Neural cell (in vitro differentiated cells): ENCODE measurements around the gene TGOLN2. TPM values are rescaled to one million over a fixed set of nuclear protein-coding genes. Genes with fewer than 3 reads are reported as not detected.

Source experiments
- H2AFZ ChIP-seq: fragments of 200-600, 300-800 bp; sonication (generic), shearing (Covaris generic); 2 replicates; pipeline ENCODE4 v1.6.0; 2014; ENCODE audit warnings: low read depth, mild to moderate bottlenecking, antibody characterized with exemption, low read length, moderate library complexity
- H3F3A ChIP-seq: fragments of 200-600 bp; shearing (Covaris generic); 2 replicates; pipeline ENCODE4 v1.6.1; 2016; ENCODE audit warnings: mild to moderate bottlenecking, moderate library complexity, mixed read lengths, antibody characterized with exemption, low read length; ENCODE audit not compliant: insufficient read depth, poor library complexity, severe bottlenecking
- H3K27ac ChIP-seq: fragments of 200-600, 300-800 bp; sonication (generic), shearing (Covaris generic); 2 replicates; pipeline ENCODE4 v1.5.1; 2014; ENCODE audit warnings: mild to moderate bottlenecking, low read length, moderate library complexity
- H3K27me3 ChIP-seq: fragments of 300-800, 200-600 bp; sonication (generic), shearing (Covaris generic); 2 replicates; pipeline ENCODE4 v1.6.0; 2014; ENCODE audit warnings: mild to moderate bottlenecking, low read depth, low read length, moderate library complexity; ENCODE audit not compliant: insufficient read depth
- H3K36me3 ChIP-seq: fragments of 300-800, 200-600 bp; sonication (generic), shearing (Covaris generic); 2 replicates; pipeline ENCODE4 v1.5.1; 2014; ENCODE audit warnings: mild to moderate bottlenecking, antibody characterized with exemption, low read length, moderate library complexity; ENCODE audit not compliant: insufficient read depth
- H3K4me2 ChIP-seq: fragments of 300-800, 200-600 bp; sonication (generic), shearing (Covaris generic); 2 replicates; pipeline ENCODE4 v1.6.0; 2014; ENCODE audit warnings: mild to moderate bottlenecking, low read length
- H3K4me3 ChIP-seq: fragments of 300-800, 200-600 bp; sonication (generic), shearing (Covaris generic); 2 replicates; pipeline ENCODE4 v1.5.1; 2014; ENCODE audit warnings: mild to moderate bottlenecking, low read length, moderate library complexity
- H3K79me2 ChIP-seq: fragments of 200-600 bp; shearing (Covaris generic); replicated peaks from 2 replicates; pipeline ENCODE4 v1.6.0; 2014; ENCODE audit warnings: mild to moderate bottlenecking, low read length, moderate library complexity; ENCODE audit not compliant: insufficient read depth
- H3K9ac ChIP-seq: fragments of 300-800, 200-600 bp; sonication (generic), shearing (Covaris generic); 2 replicates; pipeline ENCODE4 v1.6.1; 2016; ENCODE audit warnings: mild to moderate bottlenecking, low read length, mixed read lengths
- H3K9me2 ChIP-seq: fragments of 200-600 bp; shearing (Covaris generic); 2 replicates; pipeline ENCODE4 v1.6.1; 2016; ENCODE audit warnings: mild to moderate bottlenecking, low read length, mixed read lengths; ENCODE audit not compliant: insufficient read depth
- H3K9me3 ChIP-seq: fragments of 200-600, 300-800 bp; sonication (generic), shearing (Covaris generic); 2 replicates; pipeline ENCODE4 v1.6.1; 2016; ENCODE audit warnings: mild to moderate bottlenecking, mixed run types, low read length, moderate library complexity, mixed read lengths
- H4K20me1 ChIP-seq: fragments of 200-600 bp; shearing (Covaris generic); 2 replicates; pipeline ENCODE4 v1.6.1; 2016; ENCODE audit warnings: mild to moderate bottlenecking, mixed run types; ENCODE audit not compliant: insufficient read depth
- EP300 ChIP-seq: fragments of 450-650 bp; conservative IDR thresholded peaks from 2 replicates; pipeline ENCODE4 v1.6.1; 2014; ENCODE audit warnings: antibody characterized with exemption, mild to moderate bottlenecking, moderate library complexity; ENCODE audit not compliant: poor library complexity, severe bottlenecking
- EZH2 ChIP-seq: fragments of 200-600, 300-800 bp; shearing (Covaris generic), sonication (generic); IDR thresholded peaks from 2 replicates; pipeline ENCODE4 v1.6.1; 2014; ENCODE audit warnings: antibody characterized with exemption, low read length, borderline replicate concordance, mild to moderate bottlenecking; ENCODE audit not compliant: insufficient read depth, poor library complexity, severe bottlenecking
- MXI1 ChIP-seq: fragments of 450-650 bp; conservative IDR thresholded peaks from 2 replicates; pipeline ENCODE4 v1.6.1; 2014; ENCODE audit warnings: antibody characterized with exemption, mild to moderate bottlenecking; ENCODE audit not compliant: poor library complexity, severe bottlenecking
- POLR2AphosphoS5 ChIP-seq: IDR thresholded peaks from 2 replicates; pipeline ENCODE4 v1.6.1; 2012
- RAD21 ChIP-seq: fragments of 450-650 bp; conservative IDR thresholded peaks from 2 replicates; pipeline ENCODE4 v1.6.1; 2014; ENCODE audit warnings: antibody characterized with exemption, mild to moderate bottlenecking, moderate library complexity
- SMC3 ChIP-seq: fragments of 450-650 bp; conservative IDR thresholded peaks from 2 replicates; pipeline ENCODE4 v1.6.1; 2014; ENCODE audit warnings: antibody characterized with exemption, mild to moderate bottlenecking, moderate library complexity; ENCODE audit not compliant: poor library complexity
- TAF1 ChIP-seq: IDR thresholded peaks from 2 replicates; pipeline ENCODE4 v1.6.1; 2012; ENCODE audit warnings: low read depth
- polyA plus RNA-seq: library from polyadenylated mRNA; depleted of rRNA; stranded (reverse); fragments of >200 nt; gene quantifications from 2 replicates; pipeline ENCODE4 v1.2.3, GENCODE V29; 2014
- TF ChIP-seq, protein P1 (sequence below): IDR thresholded peaks from 2 replicates; pipeline ENCODE4 v1.6.1; 2012; ENCODE audit warnings: borderline replicate concordance
- TF ChIP-seq, protein P2 (sequence below): fragments of 450-650 bp; IDR thresholded peaks from 2 replicates; pipeline ENCODE4 v1.5.1; 2014; ENCODE audit warnings: antibody characterized with exemption, mild to moderate bottlenecking, moderate library complexity; ENCODE audit not compliant: poor library complexity, severe bottlenecking

TGOLN2 gene
- polyA plus RNA-seq, 1 donor from 2014 or later, result 22.7 TPM

DNA sequence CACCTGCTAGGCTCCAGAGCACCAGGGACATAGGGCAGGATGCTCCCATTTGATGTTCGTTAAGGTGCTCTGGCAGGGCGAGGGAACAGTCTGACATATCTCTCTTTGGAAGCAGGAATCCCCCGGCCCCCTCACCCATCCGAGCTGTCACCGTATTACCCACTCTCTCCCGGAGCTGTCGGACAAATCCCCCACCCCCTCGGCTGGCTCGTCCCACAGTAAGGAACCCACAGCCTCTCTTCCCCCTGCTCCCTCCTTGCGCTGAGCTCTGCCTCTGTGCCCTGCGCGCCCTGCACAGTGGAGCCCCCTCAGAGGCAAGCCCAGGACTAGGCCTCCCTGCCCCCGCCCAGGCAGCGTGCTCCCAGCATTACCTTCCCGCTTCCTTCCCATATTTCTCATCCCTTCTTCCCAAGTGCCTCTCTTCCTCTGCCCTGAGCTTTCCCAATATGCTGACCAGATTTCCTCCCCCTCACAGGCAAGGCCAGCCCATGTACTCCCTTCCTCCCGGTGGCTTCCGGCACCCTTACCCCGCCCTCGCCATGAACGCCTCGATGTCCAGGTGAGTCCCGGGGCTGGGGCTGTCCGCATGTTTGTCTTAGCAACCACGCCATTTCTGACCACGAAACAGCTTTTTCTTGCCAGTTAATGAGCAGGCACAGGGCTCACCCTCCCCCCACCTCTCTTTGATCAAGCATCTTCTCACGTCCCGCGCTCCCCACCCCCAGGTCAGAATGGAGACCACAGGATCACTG, 23.8 kb downstream of the TGOLN2 start:
- Histone ChIP-seq H3K4me3 (no peak overlapping the region), H3F3A (no peaks in the 10 kb centered on the region), H4K20me1 (no peaks in the 10 kb centered on the region), H3K27ac (no peak overlapping the region), H3K9ac (no peak overlapping the region), H3K27me3 (no peaks in the 10 kb centered on the region), H3K36me3 (no peaks in the 10 kb centered on the region), H3K4me2 (no peak overlapping the region), H3K9me3 (no peaks in the 10 kb centered on the region), H2AFZ (no peak overlapping the region), H3K79me2 (no peaks in the 10 kb centered on the region), H3K9me2 (no peaks in the 10 kb centered on the region)
- no peak for TF ChIP-seq RAD21
- TF ChIP-seq SMC3, result no peak
- TF ChIP-seq, protein P1, sequence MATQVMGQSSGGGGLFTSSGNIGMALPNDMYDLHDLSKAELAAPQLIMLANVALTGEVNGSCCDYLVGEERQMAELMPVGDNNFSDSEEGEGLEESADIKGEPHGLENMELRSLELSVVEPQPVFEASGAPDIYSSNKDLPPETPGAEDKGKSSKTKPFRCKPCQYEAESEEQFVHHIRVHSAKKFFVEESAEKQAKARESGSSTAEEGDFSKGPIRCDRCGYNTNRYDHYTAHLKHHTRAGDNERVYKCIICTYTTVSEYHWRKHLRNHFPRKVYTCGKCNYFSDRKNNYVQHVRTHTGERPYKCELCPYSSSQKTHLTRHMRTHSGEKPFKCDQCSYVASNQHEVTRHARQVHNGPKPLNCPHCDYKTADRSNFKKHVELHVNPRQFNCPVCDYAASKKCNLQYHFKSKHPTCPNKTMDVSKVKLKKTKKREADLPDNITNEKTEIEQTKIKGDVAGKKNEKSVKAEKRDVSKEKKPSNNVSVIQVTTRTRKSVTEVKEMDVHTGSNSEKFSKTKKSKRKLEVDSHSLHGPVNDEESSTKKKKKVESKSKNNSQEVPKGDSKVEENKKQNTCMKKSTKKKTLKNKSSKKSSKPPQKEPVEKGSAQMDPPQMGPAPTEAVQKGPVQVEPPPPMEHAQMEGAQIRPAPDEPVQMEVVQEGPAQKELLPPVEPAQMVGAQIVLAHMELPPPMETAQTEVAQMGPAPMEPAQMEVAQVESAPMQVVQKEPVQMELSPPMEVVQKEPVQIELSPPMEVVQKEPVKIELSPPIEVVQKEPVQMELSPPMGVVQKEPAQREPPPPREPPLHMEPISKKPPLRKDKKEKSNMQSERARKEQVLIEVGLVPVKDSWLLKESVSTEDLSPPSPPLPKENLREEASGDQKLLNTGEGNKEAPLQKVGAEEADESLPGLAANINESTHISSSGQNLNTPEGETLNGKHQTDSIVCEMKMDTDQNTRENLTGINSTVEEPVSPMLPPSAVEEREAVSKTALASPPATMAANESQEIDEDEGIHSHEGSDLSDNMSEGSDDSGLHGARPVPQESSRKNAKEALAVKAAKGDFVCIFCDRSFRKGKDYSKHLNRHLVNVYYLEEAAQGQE, result no peak
- TF ChIP-seq MXI1, result no peak
- TF ChIP-seq, protein P2, sequence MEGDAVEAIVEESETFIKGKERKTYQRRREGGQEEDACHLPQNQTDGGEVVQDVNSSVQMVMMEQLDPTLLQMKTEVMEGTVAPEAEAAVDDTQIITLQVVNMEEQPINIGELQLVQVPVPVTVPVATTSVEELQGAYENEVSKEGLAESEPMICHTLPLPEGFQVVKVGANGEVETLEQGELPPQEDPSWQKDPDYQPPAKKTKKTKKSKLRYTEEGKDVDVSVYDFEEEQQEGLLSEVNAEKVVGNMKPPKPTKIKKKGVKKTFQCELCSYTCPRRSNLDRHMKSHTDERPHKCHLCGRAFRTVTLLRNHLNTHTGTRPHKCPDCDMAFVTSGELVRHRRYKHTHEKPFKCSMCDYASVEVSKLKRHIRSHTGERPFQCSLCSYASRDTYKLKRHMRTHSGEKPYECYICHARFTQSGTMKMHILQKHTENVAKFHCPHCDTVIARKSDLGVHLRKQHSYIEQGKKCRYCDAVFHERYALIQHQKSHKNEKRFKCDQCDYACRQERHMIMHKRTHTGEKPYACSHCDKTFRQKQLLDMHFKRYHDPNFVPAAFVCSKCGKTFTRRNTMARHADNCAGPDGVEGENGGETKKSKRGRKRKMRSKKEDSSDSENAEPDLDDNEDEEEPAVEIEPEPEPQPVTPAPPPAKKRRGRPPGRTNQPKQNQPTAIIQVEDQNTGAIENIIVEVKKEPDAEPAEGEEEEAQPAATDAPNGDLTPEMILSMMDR, result no peak
- no peak for TF ChIP-seq EZH2
- no peak for TF ChIP-seq TAF1
- no peak for TF ChIP-seq EP300
- TF ChIP-seq POLR2AphosphoS5, result no peak

DNA sequence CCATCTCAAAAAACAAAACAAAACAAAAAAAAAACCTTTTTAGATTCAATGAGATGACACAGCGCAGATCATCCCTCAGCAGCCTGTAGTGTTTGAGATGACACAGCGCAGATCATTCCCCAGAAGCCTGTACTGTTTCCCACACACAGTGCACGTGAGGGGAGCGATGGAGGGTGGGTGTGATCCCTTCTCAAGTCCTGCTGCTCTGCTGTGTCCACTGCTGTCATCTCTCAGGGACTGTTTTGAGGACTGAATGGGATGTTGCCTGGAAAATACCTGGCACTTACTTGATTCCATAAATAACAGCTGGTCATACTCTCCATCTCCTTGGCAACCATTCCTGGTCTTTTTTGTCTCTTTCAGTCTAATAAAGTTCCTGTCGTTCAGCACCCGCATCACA, 25.7 kb downstream of the TGOLN2 start:
- Histone ChIP-seq H3K9me3 (no peaks in the 10 kb centered on the region), H3F3A (no peaks in the 10 kb centered on the region), H3K79me2 (no peaks in the 10 kb centered on the region), H2AFZ (no peak overlapping the region), H3K36me3 (no peaks in the 10 kb centered on the region), H3K9me2 (no peaks in the 10 kb centered on the region), H3K27me3 (no peaks in the 10 kb centered on the region), H3K27ac (peak overlapping the region; percentile 28), H4K20me1 (no peaks in the 10 kb centered on the region), H3K4me3 (no peak overlapping the region), H3K9ac (no peak overlapping the region), H3K4me2 (no peak overlapping the region)
- TF ChIP-seq POLR2AphosphoS5 (peak; percentile 68), TAF1 (no peak), EP300 (no peak)
- TF ChIP-seq, protein P1, result peak; percentile 75
